Embryonic facial prominence (tissue), 1 donor: ENCODE data around the gene NAT16.
"Not testable (repeated sequence)": the region's sequence is repeated elsewhere in the genome, so short reads cannot be mapped to it uniquely, and the experiment has no call there.

ENCODE experiments used
- DNase-seq: peaks from one replicate; pipeline ENCODE4 v3.0.0-alpha.2; 2016; ENCODE audit errors: extremely low spot score

NAT16 gene

GRCh38 chr7:101126651-101127459, 53.2 kb downstream of the NAT16 start, which contains the start of gene SERPINE1:
Gene SERPINE1, plus strand, starts transcription at chr7:101127104. Its CDS starts 1,290 bp downstream, at chr7:101128394.
- peak; percentile 82 for DNase-seq

GRCh38 chr7:101125989-101126650, 54.0 kb downstream of the NAT16 start:
- DNase-seq: no peak

- DNase-seq: peak; percentile 57
Measured at GRCh38 chr7:101124376-101125056, 55.6 kb downstream of the NAT16 start.

GRCh38 chr7:101123703-101124068, 56.4 kb downstream of the NAT16 start:
- no peak for DNase-seq

- DNase-seq: no peak
Measured at GRCh38 chr7:101122933-101123702, 57.0 kb downstream of the NAT16 start.

- peak; percentile 85 for DNase-seq
Measured at GRCh38 chr7:101121991-101122932, 57.8 kb downstream of the NAT16 start.

GRCh38 chr7:101121631-101121990, 58.5 kb downstream of the NAT16 start:
- DNase-seq: not testable (repeated sequence)
